NCI-H1092 treated with DMSO at 0.1 percent for 48 hours (cell line): Measurements from ENCODE around the gene GPC6.
A peak's percentile ranks its signal among the peaks of the same experiment; 100 is the strongest.

ENCODE experiments used
- DNase-seq: peaks from one replicate; lab custom pipeline; 2025; lab: John Stamatoyannopoulos, UW

GPC6 gene

GRCh38 chr13:93270769-93271742 lies 44.4 kb downstream of the GPC6 start:
- DNase-seq = peak; percentile 84

- no peak for DNase-seq
Measured at GRCh38 chr13:93279982-93280381, 53.4 kb downstream of the GPC6 start.

- no peak for DNase-seq
Measured at GRCh38 chr13:93280688-93281087, 54.1 kb downstream of the GPC6 start.

- DNase-seq = no peak
Measured at GRCh38 chr13:93283255-93283654, 56.6 kb downstream of the GPC6 start.

GRCh38 chr13:93284064-93284463 lies 57.5 kb downstream of the GPC6 start:
- no peak for DNase-seq

GRCh38 chr13:93286047-93286446 lies 59.4 kb downstream of the GPC6 start:
- DNase-seq = no peak

- DNase-seq = no peak
Measured at GRCh38 chr13:93289053-93289452, 62.4 kb downstream of the GPC6 start.

GRCh38 chr13:93289842-93290241 lies 63.2 kb downstream of the GPC6 start:
- no peak for DNase-seq

GRCh38 chr13:93290503-93290902 lies 63.9 kb downstream of the GPC6 start:
- no peak for DNase-seq

GRCh38 chr13:93292366-93292765 lies 65.8 kb downstream of the GPC6 start:
- no peak for DNase-seq

- no peak for DNase-seq
Measured at GRCh38 chr13:93293710-93294109, 67.1 kb downstream of the GPC6 start.

GRCh38 chr13:93296584-93296983 lies 70.0 kb downstream of the GPC6 start:
- no peak for DNase-seq

GRCh38 chr13:93298713-93299112 lies 72.1 kb downstream of the GPC6 start:
- DNase-seq = no peak

- no peak for DNase-seq
Measured at GRCh38 chr13:93304134-93304533, 77.5 kb downstream of the GPC6 start.

- DNase-seq = peak; percentile 20
Measured at GRCh38 chr13:93304868-93305613, 78.4 kb downstream of the GPC6 start.

- DNase-seq = no peak
Measured at GRCh38 chr13:93305886-93306285, 79.3 kb downstream of the GPC6 start.

GRCh38 chr13:93307136-93307535 lies 80.5 kb downstream of the GPC6 start:
- DNase-seq = no peak

GRCh38 chr13:93307651-93308050 lies 81.0 kb downstream of the GPC6 start:
- no peak for DNase-seq

GRCh38 chr13:93309886-93310523 lies 83.4 kb downstream of the GPC6 start:
- DNase-seq = no peak

- DNase-seq = no peak
Measured at GRCh38 chr13:93316841-93317240, 90.2 kb downstream of the GPC6 start.

- DNase-seq = no peak
Measured at GRCh38 chr13:93318534-93319254, 92.1 kb downstream of the GPC6 start.

GRCh38 chr13:93320942-93321341 lies 94.3 kb downstream of the GPC6 start:
- no peak for DNase-seq
